Parathyroid adenoma (tissue), 2 donors: ENCODE results near the gene FRMD4A.

ENCODE experiments used
- H2AFZ ChIP-seq: fragments of 300-600 bp; sonication (generic); one replicate; pipeline ENCODE4 v1.7.0; 2017; ENCODE audit warnings: antibody characterized with exemption, mild to moderate bottlenecking
- H3K27ac ChIP-seq: fragments of 300-600 bp; sonication (generic); one replicate; pipeline ENCODE4 v1.7.0; 2017
- H3K27me3 ChIP-seq: fragments of 300-600 bp; sonication (generic); one replicate; pipeline ENCODE4 v1.7.0; 2017; ENCODE audit warnings: low read length; ENCODE audit not compliant: control insufficient read depth, insufficient read depth
- H3K36me3 ChIP-seq: fragments of 300-600 bp; sonication (generic); one replicate; pipeline ENCODE4 v1.7.0; 2017; ENCODE audit warnings: low read length; ENCODE audit not compliant: control insufficient read depth, insufficient read depth
- H3K4me1 ChIP-seq: fragments of 300-600 bp; sonication (generic); one replicate; pipeline ENCODE4 v1.7.0; 2017; ENCODE audit warnings: control low read depth
- H3K4me2 ChIP-seq: fragments of 300-600 bp; sonication (generic); one replicate; pipeline ENCODE4 v1.7.0; 2017; ENCODE audit warnings: low read length
- H3K4me3 ChIP-seq: fragments of 300-600 bp; sonication (generic); one replicate; pipeline ENCODE4 v1.7.0; 2017; ENCODE audit warnings: low read depth, low read length
- H3K79me2 ChIP-seq: fragments of 300-600 bp; sonication (generic); one replicate; pipeline ENCODE4 v1.7.0; 2017; ENCODE audit warnings: control low read depth
- H3K9ac ChIP-seq: fragments of 300-600 bp; sonication (generic); one replicate; pipeline ENCODE4 v1.7.0; 2017; ENCODE audit warnings: mild to moderate bottlenecking
- H3K9me3 ChIP-seq: fragments of 300-600 bp; sonication (generic); one replicate; pipeline ENCODE4 v1.7.0; 2017; ENCODE audit warnings: low read length; ENCODE audit not compliant: control insufficient read depth
- TF ChIP-seq, protein P1 (sequence below): fragments of 300-600 bp; sonication (generic); IDR thresholded peaks from one replicate; pipeline ENCODE4 v1.7.0; 2017; ENCODE audit warnings: antibody characterized with exemption, mild to moderate bottlenecking
- donor health status: primary hyperparathyroidism.

Gene FRMD4A

GRCh38 chr10:13703101-13703818 is 627.5 kb downstream of the FRMD4A start:
- H3K36me3 ChIP-seq, result no peaks in the 10 kb centered on the region
- no peaks in the 10 kb centered on the region for H3K9me3 ChIP-seq
- no peak overlapping the region for H3K9ac ChIP-seq
- H2AFZ ChIP-seq, result no peak overlapping the region
- H3K4me3 ChIP-seq, result no peak overlapping the region
- H3K27me3 ChIP-seq, result no peaks in the 10 kb centered on the region
- no peak overlapping the region for H3K27ac ChIP-seq
- peaks cover 5% of the 10 kb centered on the region for H3K4me1 ChIP-seq
- H3K79me2 ChIP-seq, result no peaks in the 10 kb centered on the region
- no peak overlapping the region for H3K4me2 ChIP-seq
- TF ChIP-seq, protein P1, sequence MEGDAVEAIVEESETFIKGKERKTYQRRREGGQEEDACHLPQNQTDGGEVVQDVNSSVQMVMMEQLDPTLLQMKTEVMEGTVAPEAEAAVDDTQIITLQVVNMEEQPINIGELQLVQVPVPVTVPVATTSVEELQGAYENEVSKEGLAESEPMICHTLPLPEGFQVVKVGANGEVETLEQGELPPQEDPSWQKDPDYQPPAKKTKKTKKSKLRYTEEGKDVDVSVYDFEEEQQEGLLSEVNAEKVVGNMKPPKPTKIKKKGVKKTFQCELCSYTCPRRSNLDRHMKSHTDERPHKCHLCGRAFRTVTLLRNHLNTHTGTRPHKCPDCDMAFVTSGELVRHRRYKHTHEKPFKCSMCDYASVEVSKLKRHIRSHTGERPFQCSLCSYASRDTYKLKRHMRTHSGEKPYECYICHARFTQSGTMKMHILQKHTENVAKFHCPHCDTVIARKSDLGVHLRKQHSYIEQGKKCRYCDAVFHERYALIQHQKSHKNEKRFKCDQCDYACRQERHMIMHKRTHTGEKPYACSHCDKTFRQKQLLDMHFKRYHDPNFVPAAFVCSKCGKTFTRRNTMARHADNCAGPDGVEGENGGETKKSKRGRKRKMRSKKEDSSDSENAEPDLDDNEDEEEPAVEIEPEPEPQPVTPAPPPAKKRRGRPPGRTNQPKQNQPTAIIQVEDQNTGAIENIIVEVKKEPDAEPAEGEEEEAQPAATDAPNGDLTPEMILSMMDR, result no peak

GRCh38 chr10:13701157-13701919 is 629.4 kb downstream of the FRMD4A start:
- Histone ChIP-seq H3K27ac (no peak overlapping the region), H3K4me2 (no peak overlapping the region), H3K4me3 (no peak overlapping the region), H3K9me3 (no peaks in the 10 kb centered on the region), H2AFZ (no peak overlapping the region), H3K4me1 (no peaks in the 10 kb centered on the region), H3K36me3 (no peaks in the 10 kb centered on the region), H3K27me3 (no peaks in the 10 kb centered on the region), H3K79me2 (no peaks in the 10 kb centered on the region), H3K9ac (no peak overlapping the region)
- TF ChIP-seq, protein P1, result no peak

DNA sequence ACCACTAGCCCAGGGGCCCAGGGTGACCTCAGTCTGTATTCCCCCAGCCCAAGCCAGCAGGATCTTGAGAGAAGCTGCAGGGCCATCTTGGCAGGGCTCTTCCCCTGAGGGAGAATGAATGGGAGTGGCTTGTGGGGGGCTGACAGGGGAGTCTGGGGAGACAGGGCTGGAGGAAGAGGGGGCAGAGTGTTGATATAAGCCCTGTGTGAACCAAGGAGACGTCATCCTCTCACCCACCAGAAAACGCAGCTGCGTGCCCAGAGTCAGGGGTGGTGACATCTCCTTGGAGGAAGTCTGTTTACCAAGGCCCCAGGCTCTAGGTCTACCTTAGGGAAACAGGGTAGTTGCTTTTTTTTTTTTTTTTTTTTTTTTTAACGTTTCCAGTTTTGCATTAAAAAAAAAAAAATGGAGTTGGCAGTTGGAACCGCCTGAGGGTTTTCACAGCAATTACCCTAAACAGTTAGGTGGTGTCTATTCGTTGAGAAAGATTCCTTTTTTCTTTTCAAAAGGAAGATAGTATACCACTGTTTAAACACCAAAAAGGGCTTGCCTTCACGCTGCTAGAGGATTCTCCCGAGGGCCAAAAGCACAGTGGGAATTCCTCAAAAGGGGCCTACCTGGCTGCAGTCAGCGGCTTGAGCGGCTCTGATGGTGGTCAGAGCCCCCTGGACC is 630.1 kb downstream of the FRMD4A start:
- Histone ChIP-seq H3K36me3 (no peaks in the 10 kb centered on the region), H3K27ac (no peak overlapping the region), H3K4me3 (no peak overlapping the region), H3K4me1 (no peaks in the 10 kb centered on the region), H3K9me3 (no peaks in the 10 kb centered on the region), H3K4me2 (no peak overlapping the region), H3K79me2 (no peaks in the 10 kb centered on the region), H2AFZ (no peak overlapping the region), H3K27me3 (no peaks in the 10 kb centered on the region), H3K9ac (no peak overlapping the region)
- TF ChIP-seq, protein P1, result no peak

DNA sequence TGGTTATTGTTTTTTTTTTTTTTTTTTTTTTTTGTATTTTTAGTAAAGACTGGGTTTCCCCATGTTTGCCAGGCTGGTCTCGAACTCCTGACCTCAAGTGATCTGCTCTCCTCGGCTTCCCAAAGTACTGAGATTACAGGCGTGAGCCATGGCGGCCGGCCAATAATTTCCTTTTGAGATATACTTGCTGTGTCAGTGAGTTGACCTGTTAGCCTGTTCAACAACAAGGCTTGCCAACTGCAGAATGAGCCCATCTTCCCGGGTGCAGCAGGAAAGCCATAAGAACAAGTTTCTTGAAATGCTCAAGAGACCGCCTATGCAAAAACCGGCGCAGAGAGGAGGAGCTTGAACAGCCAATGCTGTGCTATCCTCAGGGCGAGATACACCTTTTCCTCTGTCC is 631.5 kb downstream of the FRMD4A start:
- no peaks in the 10 kb centered on the region for H3K36me3 ChIP-seq

More for the DNA sequence above, 631.5 kb downstream of the FRMD4A start:
- Histone ChIP-seq H3K9ac (no peak overlapping the region), H3K79me2 (no peaks in the 10 kb centered on the region), H3K27me3 (no peaks in the 10 kb centered on the region), H3K4me1 (no peaks in the 10 kb centered on the region), H3K9me3 (no peaks in the 10 kb centered on the region), H3K4me2 (no peak overlapping the region), H3K4me3 (no peak overlapping the region), H2AFZ (no peak overlapping the region), H3K27ac (no peak overlapping the region)
- TF ChIP-seq, protein P1, result no peak
